Measurements from ENCODE around the gene ZBTB45.
A peak's percentile ranks its signal among the peaks of the same experiment; 100 is the strongest.

The ZBTB45 gene

GRCh38 chr19:58559275-58560006 lies 39.8 kb upstream of the ZBTB45 start:
- TF ChIP-seq REST (IDR thresholded peaks at IDR 0.05; ENCODE audit: insufficient read depth in 1 of 2, low read depth in 2 of 2, low read length in 2 of 2) (peak in 1 of 2 experiments; percentile 58; a peak in 2 of 4 replicates), FOXP2 (optimal IDR thresholded peaks at IDR 0.05; ENCODE audit: borderline replicate concordance, extremely low read depth, extremely low read length, insufficient read depth) (peak; percentile 48), POLR2AphosphoS5 (IDR thresholded peaks at IDR 0.05; ENCODE audit: low read depth, low read length) (peak; percentile 85), TAF1 (IDR thresholded peaks at IDR 0.05; ENCODE audit: borderline replicate concordance, insufficient read depth, low read length) (peak; percentile 84; the same call in 1 of the 2 replicates), SIN3A (IDR thresholded peaks at IDR 0.05; ENCODE audit: borderline replicate concordance, insufficient read depth, low read length) (no peak)

- TF ChIP-seq REST (IDR thresholded peaks at IDR 0.05; ENCODE audit: insufficient read depth in 1 of 2, low read depth in 2 of 2, low read length in 2 of 2) = no peak
- no peak for TF ChIP-seq SIN3A (IDR thresholded peaks at IDR 0.05; ENCODE audit: borderline replicate concordance, insufficient read depth, low read length)
- TF ChIP-seq TAF1 (IDR thresholded peaks at IDR 0.05; ENCODE audit: borderline replicate concordance, insufficient read depth, low read length) = no peak
- peak; percentile 22 for TF ChIP-seq FOXP2 (optimal IDR thresholded peaks at IDR 0.05; ENCODE audit: borderline replicate concordance, extremely low read depth, extremely low read length, insufficient read depth)
These were observed 39.1 kb upstream of the ZBTB45 start for GRCh38 chr19:58558623-58559274.

GRCh38 chr19:58558066-58558622 lies 38.5 kb upstream of the ZBTB45 start, which contains the start of gene UBE2M:
UBE2M (minus strand) TSS chr19:58558611; CDS start chr19:58558381, 230 bp downstream.
- no peak for TF ChIP-seq POLR2AphosphoS5 (IDR thresholded peaks at IDR 0.05; ENCODE audit: low read depth, low read length)
- no peak for TF ChIP-seq TAF1 (IDR thresholded peaks at IDR 0.05; ENCODE audit: borderline replicate concordance, insufficient read depth, low read length)
- TF ChIP-seq SIN3A (IDR thresholded peaks at IDR 0.05; ENCODE audit: borderline replicate concordance, insufficient read depth, low read length) = no peak
- no peak for TF ChIP-seq FOXP2 (optimal IDR thresholded peaks at IDR 0.05; ENCODE audit: borderline replicate concordance, extremely low read depth, extremely low read length, insufficient read depth)
- TF ChIP-seq REST (IDR thresholded peaks at IDR 0.05; ENCODE audit: insufficient read depth in 1 of 2, low read depth in 2 of 2, low read length in 2 of 2) = no peak

- TF ChIP-seq FOXP2 (optimal IDR thresholded peaks at IDR 0.05; ENCODE audit: borderline replicate concordance, extremely low read depth, extremely low read length, insufficient read depth) = no peak
- no peak for TF ChIP-seq REST (IDR thresholded peaks at IDR 0.05; ENCODE audit: insufficient read depth in 1 of 2, low read depth in 2 of 2, low read length in 2 of 2)
- TF ChIP-seq POLR2AphosphoS5 (IDR thresholded peaks at IDR 0.05; ENCODE audit: low read depth, low read length) = no peak
- TF ChIP-seq SIN3A (IDR thresholded peaks at IDR 0.05; ENCODE audit: borderline replicate concordance, insufficient read depth, low read length) = no peak
- no peak for TF ChIP-seq TAF1 (IDR thresholded peaks at IDR 0.05; ENCODE audit: borderline replicate concordance, insufficient read depth, low read length)
These were observed 37.8 kb upstream of the ZBTB45 start for GRCh38 chr19:58557221-58558065.
